GM19324 (cell line): Measurements from ENCODE around the gene DLST.

Experiments used
- ATAC-seq: cut with Tn5 transposase; IDR thresholded peaks from one replicate; pipeline ENCODE4 v1.9.1; 2021; ENCODE audit warnings: mild to moderate bottlenecking, moderate library complexity; ENCODE audit not compliant: unreplicated experiment, low FRiP score

DLST gene

GRCh38 chr14:74859757-74860552 is 21.8 kb upstream of the DLST start:
- ATAC-seq: no peak

GRCh38 chr14:74860899-74861733 is 20.6 kb upstream of the DLST start:
- ATAC-seq: no peak

- no peak for ATAC-seq
These were observed 20.0 kb upstream of the DLST start for GRCh38 chr14:74861734-74862090.

GRCh38 chr14:74863274-74863673 is 18.4 kb upstream of the DLST start:
- no peak for ATAC-seq

- ATAC-seq: no peak
These were observed 17.5 kb upstream of the DLST start for GRCh38 chr14:74864198-74864597.

GRCh38 chr14:74865156-74865555 is 16.6 kb upstream of the DLST start:
- no peak for ATAC-seq

GRCh38 chr14:74866708-74867389 is 14.9 kb upstream of the DLST start:
- ATAC-seq: no peak

GRCh38 chr14:74867673-74868072 is 14.0 kb upstream of the DLST start:
- no peak for ATAC-seq

GRCh38 chr14:74868739-74869138 is 13.0 kb upstream of the DLST start:
- no peak for ATAC-seq

GRCh38 chr14:74871819-74872218 is 9.9 kb upstream of the DLST start:
- no peak for ATAC-seq

- no peak for ATAC-seq
These were observed 6.5 kb upstream of the DLST start for GRCh38 chr14:74875204-74875603.

GRCh38 chr14:74875941-74876913 is 5.5 kb upstream of the DLST start, which contains the start of gene PROX2:
PROX2 (minus strand) TSS chr14:74876145; CDS start chr14:74863834, 12,311 bp downstream.
- ATAC-seq: no peak

GRCh38 chr14:74879427-74880182 is 2.1 kb upstream of the DLST start:
- ATAC-seq: no peak

GRCh38 chr14:74882103-74882920 is 596 bp downstream of the DLST start:
- peak; percentile 47 for ATAC-seq

GRCh38 chr14:74886001-74886400 is 4.3 kb downstream of the DLST start:
- no peak for ATAC-seq

GRCh38 chr14:74888164-74889158 is 6.7 kb downstream of the DLST start:
- no peak for ATAC-seq

GRCh38 chr14:74890262-74890661 is 8.5 kb downstream of the DLST start:
- no peak for ATAC-seq
